ENCODE data around the gene COL6A2.

GRCh38 chr21:46150073-46150472 is 52.2 kb downstream of the COL6A2 start:
- TF ChIP-seq CTCF (conservative IDR thresholded peaks at IDR 0.05; ENCODE audit: low read depth, low read length) (no peak), SMC3 (IDR thresholded peaks at IDR 0.05; ENCODE audit: low read depth, low read length) (no peak), POLR2A (IDR thresholded peaks at IDR 0.05; ENCODE audit: low read depth, low read length) (no peak), USF2 (IDR thresholded peaks at IDR 0.05; ENCODE audit: low read depth, low read length) (no peak), CHD1 (IDR thresholded peaks at IDR 0.05; ENCODE audit: low read depth, low read length) (no peak), MAZ (IDR thresholded peaks at IDR 0.05; ENCODE audit: borderline replicate concordance, low read depth, low read length) (no peak), RAD21 (IDR thresholded peaks at IDR 0.05; ENCODE audit: low read length) (no peak), FOS (IDR thresholded peaks at IDR 0.05; ENCODE audit: low read depth, low read length) (no peak), CEBPB (IDR thresholded peaks at IDR 0.05; ENCODE audit: low read depth, low read length) (no peak), MAFK (IDR thresholded peaks at IDR 0.05; ENCODE audit: low read depth, low read length) (no peak), RCOR1 (IDR thresholded peaks at IDR 0.05; ENCODE audit: insufficient replicate concordance, low read length) (no peak), RFX5 (IDR thresholded peaks at IDR 0.05; ENCODE audit: low read depth, low read length) (no peak)
